Rectal smooth muscle tissue (tissue), 1 donor: ENCODE data around the gene TTC7B.

ENCODE experiments used
- H3K27ac ChIP-seq: one replicate; pipeline ENCODE4 v1.7.0; 2013; ENCODE audit warnings: low read depth, low read length, inconsistent platforms
- H3K27me3 ChIP-seq: one replicate; pipeline ENCODE4 v1.7.0; 2013; ENCODE audit warnings: low read length; ENCODE audit not compliant: control insufficient read depth, insufficient read depth
- H3K36me3 ChIP-seq: one replicate; pipeline ENCODE4 v1.7.0; 2013; ENCODE audit warnings: low read length; ENCODE audit not compliant: control insufficient read depth, insufficient read depth
- H3K4me1 ChIP-seq: one replicate; pipeline ENCODE4 v1.7.0; 2013; ENCODE audit warnings: low read length; ENCODE audit not compliant: control insufficient read depth, insufficient read depth
- H3K4me3 ChIP-seq: one replicate; pipeline ENCODE4 v1.7.0; 2013; ENCODE audit warnings: low read length
- H3K9ac ChIP-seq: one replicate; pipeline ENCODE4 v1.7.0; 2013; ENCODE audit warnings: low read length

TTC7B gene

DNA sequence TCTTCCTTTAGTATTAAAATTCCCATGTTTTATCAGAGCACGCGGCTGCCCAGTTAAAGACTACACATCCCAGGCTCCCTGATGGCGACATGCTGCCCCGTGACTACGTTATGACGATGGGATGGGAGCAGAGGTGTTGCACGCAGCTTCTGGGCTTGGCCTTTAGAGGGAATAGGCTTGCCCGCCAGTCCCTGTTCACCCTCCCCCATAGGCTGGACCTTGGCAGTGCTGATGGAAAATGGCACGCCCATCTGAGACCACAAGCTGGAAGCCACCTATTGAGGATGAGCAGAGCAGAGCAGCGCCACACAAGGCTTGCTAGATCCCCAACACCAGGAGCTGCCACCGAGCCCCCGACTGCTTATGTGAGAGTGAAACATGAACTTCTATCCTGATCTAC is 24.7 kb downstream of the TTC7B start:
- H3K27ac ChIP-seq, result no peak overlapping the region
- H3K4me3 ChIP-seq, result no peak overlapping the region
- no peak overlapping the region for H3K9ac ChIP-seq
- no peaks in the 10 kb centered on the region for H3K27me3 ChIP-seq
- H3K4me1 ChIP-seq, result peaks cover 2% of the 10 kb centered on the region
- no peaks in the 10 kb centered on the region for H3K36me3 ChIP-seq

DNA sequence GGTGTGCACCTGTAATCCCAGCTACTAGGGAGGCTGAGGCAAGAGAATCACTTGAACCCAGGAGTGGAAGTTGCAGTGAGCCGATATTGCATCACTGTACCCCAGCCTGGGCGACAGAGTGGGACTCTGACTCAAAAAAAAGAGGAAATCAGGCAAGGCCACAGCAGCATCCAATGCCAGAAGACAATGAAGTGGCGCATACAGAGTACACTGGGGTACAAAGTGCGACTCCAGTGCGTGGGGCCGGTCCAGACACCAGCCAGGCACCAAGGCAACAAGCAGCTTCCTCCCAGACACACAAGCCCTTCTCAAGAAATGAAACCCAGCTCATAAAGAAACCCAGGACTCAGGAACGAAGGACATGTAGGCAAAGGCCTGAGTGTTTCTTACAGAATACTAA is 28.2 kb downstream of the TTC7B start:
- Histone ChIP-seq H3K9ac (no peak overlapping the region), H3K27me3 (no peaks in the 10 kb centered on the region), H3K4me1 (no peaks in the 10 kb centered on the region), H3K36me3 (no peaks in the 10 kb centered on the region), H3K27ac (no peak overlapping the region), H3K4me3 (no peak overlapping the region)

DNA sequence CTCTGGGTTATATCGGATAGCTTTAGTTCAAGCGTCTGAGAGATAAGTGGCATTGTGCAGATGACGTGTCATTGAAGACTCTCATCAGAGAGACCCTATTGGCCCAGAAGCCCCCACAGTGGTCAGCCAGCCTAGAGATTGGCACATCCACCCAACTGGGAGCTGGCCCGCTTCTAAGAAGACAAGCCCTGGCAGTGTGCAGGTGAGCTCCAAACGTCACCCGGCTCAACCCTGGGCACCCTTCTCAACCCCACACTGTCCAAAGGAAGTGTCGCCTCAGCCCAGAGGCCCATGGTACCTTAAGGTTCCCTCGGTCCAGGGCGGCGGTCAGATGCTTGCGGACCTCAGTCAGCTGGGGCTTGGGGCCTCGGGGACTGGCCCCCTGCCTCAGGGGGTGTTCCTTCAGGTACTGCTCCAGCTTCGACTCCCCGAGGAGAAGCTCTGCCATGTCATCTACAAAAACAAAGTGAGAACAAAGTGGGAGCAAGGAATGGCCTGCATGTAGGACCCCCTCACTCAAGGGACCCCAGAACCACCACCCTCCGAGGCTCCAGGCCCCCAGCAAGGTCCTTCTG is 30.3 kb downstream of the TTC7B start:
- no peaks in the 10 kb centered on the region for H3K27me3 ChIP-seq
- H3K36me3 ChIP-seq, result no peaks in the 10 kb centered on the region
- no peak overlapping the region for H3K9ac ChIP-seq
- no peak overlapping the region for H3K27ac ChIP-seq
- no peak overlapping the region for H3K4me3 ChIP-seq
- H3K4me1 ChIP-seq, result no peaks in the 10 kb centered on the region

DNA sequence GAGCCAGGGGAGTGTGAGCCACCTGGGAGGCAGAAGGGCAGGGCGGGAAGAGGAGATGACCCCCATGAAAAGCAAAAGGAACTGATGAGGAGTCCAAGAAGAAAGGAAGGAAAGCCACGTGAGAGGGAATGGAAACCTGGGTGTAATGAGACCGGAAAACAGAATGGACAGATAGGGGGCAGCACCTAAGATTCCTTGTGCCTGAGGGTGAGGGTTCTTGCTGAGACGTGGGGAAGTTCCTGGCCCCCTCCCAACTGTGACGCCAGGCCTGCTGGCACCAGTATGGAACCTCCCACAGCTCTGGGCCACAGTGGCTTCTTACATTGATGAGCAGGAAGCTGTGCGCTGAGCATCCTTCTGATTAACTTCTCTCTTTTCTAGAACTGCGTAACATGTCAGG is 30.8 kb downstream of the TTC7B start:
- Histone ChIP-seq H3K27ac (no peak overlapping the region), H3K36me3 (no peaks in the 10 kb centered on the region), H3K4me3 (no peak overlapping the region), H3K4me1 (no peaks in the 10 kb centered on the region), H3K27me3 (no peaks in the 10 kb centered on the region), H3K9ac (no peak overlapping the region)

DNA sequence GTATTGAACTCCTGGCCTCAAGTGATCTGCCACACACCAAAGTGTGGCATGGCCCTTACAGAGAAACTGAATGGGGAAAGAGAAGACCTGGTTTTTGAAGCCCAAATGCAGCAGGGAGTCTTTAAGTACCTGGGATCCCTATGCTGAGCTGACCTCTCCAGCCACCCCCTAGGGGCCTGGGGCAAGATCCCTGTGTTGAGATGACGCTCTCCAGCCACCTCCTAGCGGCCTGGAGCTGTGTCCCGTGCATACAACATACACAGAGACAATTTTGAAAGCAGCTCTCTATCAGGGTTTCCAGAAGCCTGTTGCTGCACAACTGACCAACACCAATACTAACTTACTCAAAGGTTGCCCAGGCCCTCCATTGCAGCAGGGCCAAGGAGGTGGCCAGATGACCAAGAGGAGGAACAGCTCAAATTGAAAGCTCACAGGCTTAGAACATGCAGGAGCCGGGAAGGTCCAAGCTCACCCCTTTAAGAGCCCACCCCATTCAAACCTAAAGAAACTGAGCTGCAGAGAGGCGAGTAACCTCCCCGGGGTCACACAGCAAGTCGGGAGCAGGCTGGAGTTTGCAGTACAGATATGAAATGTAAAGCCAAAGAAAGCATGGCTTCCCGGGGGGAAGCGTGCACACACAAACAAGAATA is 31.5 kb downstream of the TTC7B start:
- Histone ChIP-seq H3K9ac (no peak overlapping the region), H3K27me3 (no peaks in the 10 kb centered on the region), H3K27ac (no peak overlapping the region), H3K4me3 (no peak overlapping the region), H3K4me1 (no peaks in the 10 kb centered on the region), H3K36me3 (no peaks in the 10 kb centered on the region)

DNA sequence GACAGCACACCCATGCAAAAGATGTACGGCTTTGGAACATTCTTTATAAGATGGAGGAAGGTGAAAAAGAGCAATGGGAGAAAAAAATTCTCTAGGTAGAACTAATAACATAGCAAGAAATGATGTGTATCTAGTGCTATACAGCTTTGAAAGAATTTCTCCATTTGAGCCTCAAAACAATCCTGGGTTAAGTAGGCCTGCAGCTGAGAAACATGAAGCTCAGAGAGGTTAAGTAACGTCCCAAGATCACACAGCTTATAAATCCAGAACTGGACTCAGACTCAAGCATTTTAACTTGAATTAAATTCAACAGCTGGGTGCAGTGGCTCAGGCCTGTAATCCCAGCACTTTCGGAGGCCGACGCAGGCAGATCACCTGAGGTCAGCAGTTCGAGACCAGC is 32.9 kb downstream of the TTC7B start:
- Histone ChIP-seq H3K9ac (no peak overlapping the region), H3K36me3 (no peaks in the 10 kb centered on the region), H3K27ac (no peak overlapping the region), H3K4me3 (no peak overlapping the region), H3K4me1 (no peaks in the 10 kb centered on the region), H3K27me3 (no peaks in the 10 kb centered on the region)

DNA sequence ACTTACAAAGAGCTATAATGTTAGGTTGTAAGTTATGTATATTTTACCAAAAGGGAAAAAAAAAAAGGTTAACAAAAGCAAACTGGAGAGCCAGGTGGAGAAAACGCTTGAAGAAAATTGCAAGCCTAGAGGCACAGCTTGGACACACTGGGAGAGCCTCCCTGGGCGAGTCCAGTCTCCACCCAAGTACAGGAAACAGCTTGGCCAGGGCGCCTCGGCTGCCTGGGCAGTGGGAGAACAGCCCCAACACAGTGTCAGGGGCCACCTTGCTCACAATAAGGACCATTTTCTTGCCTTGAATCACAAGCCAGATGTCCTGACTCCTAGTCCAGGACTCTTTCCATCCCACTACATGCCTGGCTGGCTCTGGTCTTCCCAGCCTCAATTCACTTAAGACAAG is 33.3 kb downstream of the TTC7B start:
- Histone ChIP-seq H3K9ac (no peak overlapping the region), H3K4me1 (no peaks in the 10 kb centered on the region), H3K4me3 (no peak overlapping the region), H3K36me3 (no peaks in the 10 kb centered on the region), H3K27me3 (no peaks in the 10 kb centered on the region), H3K27ac (no peak overlapping the region)

DNA sequence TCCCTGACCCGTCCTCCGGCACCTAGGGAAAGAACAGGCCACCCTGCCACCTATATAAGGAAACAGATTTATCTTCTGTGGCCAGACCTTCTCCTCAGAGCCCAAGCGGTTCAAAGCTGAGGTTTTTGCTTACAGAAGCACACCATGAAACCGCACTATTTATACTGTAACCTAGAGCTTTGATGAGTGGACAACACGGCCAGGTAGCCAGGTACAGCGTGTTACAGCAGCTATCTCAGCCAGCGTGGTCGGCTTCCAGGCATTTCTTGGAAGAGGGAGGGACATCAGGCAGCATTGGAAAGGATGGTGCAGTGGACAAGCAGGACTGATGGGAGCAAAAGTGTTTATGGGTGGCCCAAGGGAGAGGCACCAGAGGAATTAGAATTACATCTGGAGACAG is 34.4 kb downstream of the TTC7B start:
- Histone ChIP-seq H3K4me3 (no peak overlapping the region), H3K27ac (no peak overlapping the region), H3K9ac (no peak overlapping the region), H3K36me3 (peaks cover 3% of the 10 kb centered on the region), H3K4me1 (no peaks in the 10 kb centered on the region), H3K27me3 (no peaks in the 10 kb centered on the region)

DNA sequence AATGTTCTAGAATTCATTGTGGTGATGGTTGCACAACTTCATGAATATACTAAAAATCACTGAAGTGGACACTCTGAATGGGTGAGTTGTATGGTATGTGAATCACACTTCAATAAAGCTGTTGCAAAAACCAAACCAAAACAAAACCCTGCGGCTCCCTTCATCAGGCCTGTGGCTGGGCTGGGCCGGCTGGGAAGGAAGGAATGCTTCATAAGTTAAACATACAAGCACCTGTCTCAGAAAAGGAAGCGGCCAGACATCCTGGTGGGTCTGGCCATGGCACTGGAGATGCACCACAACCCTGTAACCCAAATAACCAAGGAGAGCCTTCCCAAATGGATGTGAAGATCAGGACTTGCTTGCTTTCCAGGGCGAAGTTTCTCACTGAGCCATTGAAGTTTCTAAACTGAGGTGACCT is 34.9 kb downstream of the TTC7B start:
- Histone ChIP-seq H3K27ac (no peak overlapping the region), H3K9ac (no peak overlapping the region), H3K4me3 (no peak overlapping the region), H3K36me3 (peaks cover 3% of the 10 kb centered on the region), H3K27me3 (no peaks in the 10 kb centered on the region), H3K4me1 (no peaks in the 10 kb centered on the region)

DNA sequence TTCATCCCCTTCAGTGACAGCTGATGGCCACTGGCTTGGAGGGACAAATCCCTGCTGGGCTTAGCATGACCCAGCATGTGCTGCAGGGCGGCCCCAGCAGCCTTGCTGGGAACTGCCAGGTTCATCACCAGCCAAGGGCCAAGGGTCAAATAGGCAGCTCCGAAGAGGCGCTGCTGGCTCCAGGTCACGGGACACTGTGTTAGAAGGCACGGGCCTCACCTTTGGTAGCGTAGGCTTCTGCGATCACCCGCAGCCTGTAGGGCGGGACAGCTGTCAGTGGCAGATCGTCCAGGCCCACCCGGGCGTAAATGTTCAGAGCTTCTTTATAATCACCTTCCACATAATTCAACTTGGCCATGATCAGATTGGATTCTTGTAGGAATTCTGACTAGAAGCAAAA is 35.7 kb downstream of the TTC7B start:
- no peak overlapping the region for H3K4me3 ChIP-seq
- H3K27ac ChIP-seq, result no peak overlapping the region
- H3K9ac ChIP-seq, result no peak overlapping the region
- H3K27me3 ChIP-seq, result no peaks in the 10 kb centered on the region
- peaks cover 3% of the 10 kb centered on the region for H3K36me3 ChIP-seq
- no peaks in the 10 kb centered on the region for H3K4me1 ChIP-seq

DNA sequence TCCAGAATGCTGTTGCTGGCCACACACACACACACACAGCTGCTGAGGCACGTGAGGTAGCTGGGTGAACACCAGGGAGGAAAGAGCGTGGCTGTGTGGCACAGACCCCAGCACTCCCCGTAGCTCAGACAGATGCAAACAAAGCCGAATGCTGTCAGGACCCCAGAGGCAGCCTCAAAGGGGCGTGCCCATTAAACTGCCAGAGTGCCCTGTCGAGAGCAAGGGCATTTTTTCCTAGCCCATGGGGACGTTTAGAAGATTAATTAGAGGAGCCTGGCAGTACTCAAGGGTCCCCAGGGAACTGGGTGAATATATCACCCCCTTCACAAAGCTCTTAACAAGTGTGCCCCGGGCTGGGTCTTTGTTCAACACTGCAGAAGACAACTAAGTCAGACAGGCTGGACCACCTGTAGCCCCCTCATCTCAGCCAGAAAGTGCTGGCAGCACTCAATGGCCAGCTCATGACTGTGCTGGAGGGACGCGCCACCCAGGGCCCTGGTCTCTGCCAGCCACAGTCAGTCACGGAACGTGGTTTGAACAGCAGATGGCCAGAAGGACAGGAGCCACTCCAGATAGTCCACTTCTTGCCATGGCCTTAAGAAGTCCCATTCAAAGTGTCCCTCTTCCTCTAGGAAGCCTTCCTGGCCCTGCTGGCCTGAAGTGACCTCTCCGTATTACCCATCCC is 37.5 kb downstream of the TTC7B start:
- H3K27me3 ChIP-seq, result no peaks in the 10 kb centered on the region
- H3K4me1 ChIP-seq, result no peaks in the 10 kb centered on the region
- H3K27ac ChIP-seq, result no peak overlapping the region
- peaks cover 3% of the 10 kb centered on the region for H3K36me3 ChIP-seq
- no peak overlapping the region for H3K9ac ChIP-seq
- no peak overlapping the region for H3K4me3 ChIP-seq

DNA sequence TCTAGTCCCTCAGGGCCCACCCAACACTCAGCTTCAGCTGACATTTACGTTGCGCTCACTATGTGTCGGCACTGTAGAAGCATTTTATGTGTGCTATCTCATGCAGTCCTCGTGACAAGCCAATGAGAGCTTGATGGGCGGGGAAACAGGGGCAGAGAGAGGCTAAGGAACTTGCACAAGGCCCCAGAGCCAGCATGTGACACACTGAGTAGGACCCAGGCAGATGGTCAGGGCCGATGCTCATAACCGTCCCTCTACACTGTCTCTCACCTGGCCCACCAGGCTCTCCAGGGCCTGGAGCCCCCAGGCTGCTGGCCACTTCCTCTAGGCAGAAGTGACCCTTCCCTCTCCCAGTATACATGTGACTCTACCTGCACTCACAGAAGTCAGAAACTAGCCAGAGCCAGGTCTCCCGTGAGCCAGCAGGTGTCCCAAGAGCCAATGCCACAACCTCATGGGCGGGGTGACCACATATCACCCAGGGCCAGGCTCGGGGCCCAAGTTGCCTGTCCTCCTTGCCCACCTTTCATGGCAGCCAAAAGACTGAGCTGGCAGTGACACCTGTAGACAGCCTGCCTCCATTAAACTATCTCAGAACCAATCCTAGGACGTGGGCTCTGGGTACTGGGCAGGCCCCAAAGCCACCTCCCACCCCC is 38.3 kb downstream of the TTC7B start:
- no peak overlapping the region for H3K27ac ChIP-seq
- H3K36me3 ChIP-seq, result peaks cover 3% of the 10 kb centered on the region
- no peaks in the 10 kb centered on the region for H3K4me1 ChIP-seq
- no peak overlapping the region for H3K4me3 ChIP-seq
- no peak overlapping the region for H3K9ac ChIP-seq
- H3K27me3 ChIP-seq, result no peaks in the 10 kb centered on the region
